ENCODE data around the gene MAK.
"Not testable (repeated sequence)": the region's sequence is repeated elsewhere in the genome, so short reads cannot be mapped to it uniquely, and the experiment has no call there.

DNA sequence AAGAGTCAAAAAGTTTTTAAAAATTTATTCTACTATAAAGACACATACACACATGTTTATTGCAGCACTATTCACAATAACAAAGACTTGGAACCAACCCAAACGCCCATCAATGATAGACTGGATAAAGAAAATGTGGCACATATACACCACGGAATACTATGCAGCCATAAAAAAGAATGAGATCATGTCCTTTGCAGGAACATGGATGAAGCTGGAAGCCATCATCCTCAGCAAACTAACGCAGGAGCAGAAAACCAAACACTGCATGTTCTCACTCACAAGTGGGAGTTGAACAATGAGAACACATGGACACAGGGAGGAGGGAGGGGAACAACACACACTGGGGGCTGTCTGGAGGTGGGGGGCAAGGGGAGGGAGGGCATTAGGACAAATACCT lies 28.4 kb upstream of the MAK start:
- TF ChIP-seq POLR2A (IDR thresholded peaks at IDR 0.05): not testable (repeated sequence)
- TF ChIP-seq, protein P1, sequence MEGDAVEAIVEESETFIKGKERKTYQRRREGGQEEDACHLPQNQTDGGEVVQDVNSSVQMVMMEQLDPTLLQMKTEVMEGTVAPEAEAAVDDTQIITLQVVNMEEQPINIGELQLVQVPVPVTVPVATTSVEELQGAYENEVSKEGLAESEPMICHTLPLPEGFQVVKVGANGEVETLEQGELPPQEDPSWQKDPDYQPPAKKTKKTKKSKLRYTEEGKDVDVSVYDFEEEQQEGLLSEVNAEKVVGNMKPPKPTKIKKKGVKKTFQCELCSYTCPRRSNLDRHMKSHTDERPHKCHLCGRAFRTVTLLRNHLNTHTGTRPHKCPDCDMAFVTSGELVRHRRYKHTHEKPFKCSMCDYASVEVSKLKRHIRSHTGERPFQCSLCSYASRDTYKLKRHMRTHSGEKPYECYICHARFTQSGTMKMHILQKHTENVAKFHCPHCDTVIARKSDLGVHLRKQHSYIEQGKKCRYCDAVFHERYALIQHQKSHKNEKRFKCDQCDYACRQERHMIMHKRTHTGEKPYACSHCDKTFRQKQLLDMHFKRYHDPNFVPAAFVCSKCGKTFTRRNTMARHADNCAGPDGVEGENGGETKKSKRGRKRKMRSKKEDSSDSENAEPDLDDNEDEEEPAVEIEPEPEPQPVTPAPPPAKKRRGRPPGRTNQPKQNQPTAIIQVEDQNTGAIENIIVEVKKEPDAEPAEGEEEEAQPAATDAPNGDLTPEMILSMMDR (IDR thresholded peaks at IDR 0.05): not testable (repeated sequence)

All from testis (tissue), 2 donors.